IMR-90 (cell line): ENCODE results near the gene IQSEC1.

Experiments
- CEBPB ChIP-seq: IDR thresholded peaks from 2 replicates; pipeline ENCODE4 v1.6.1; 2012; ENCODE audit warnings: low read depth, low read length, improper control_type of control experiment
- ELK1 ChIP-seq: fragments of 150-350 bp; IDR thresholded peaks from 2 replicates; pipeline ENCODE4 v1.6.1; 2016; ENCODE audit warnings: low read depth, mild to moderate bottlenecking, low read length, moderate library complexity, borderline replicate concordance
- FOS ChIP-seq: fragments of 150-350 bp; IDR thresholded peaks from 2 replicates; pipeline ENCODE4 v1.6.1; 2016; ENCODE audit warnings: low read depth, low read length
- MAFK ChIP-seq: IDR thresholded peaks from 2 replicates; pipeline ENCODE4 v1.6.1; 2012; ENCODE audit warnings: low read depth, low read length, improper control_type of control experiment
- MAZ ChIP-seq: IDR thresholded peaks from 2 replicates; pipeline ENCODE4 v1.6.1; 2012; ENCODE audit warnings: low read depth, mild to moderate bottlenecking, low read length, improper control_type of control experiment, moderate library complexity, borderline replicate concordance
- MXI1 ChIP-seq: IDR thresholded peaks from 2 replicates; pipeline ENCODE4 v1.6.1; 2012; ENCODE audit warnings: low read depth, mild to moderate bottlenecking, low read length, moderate library complexity, borderline replicate concordance
- POLR2A ChIP-seq: IDR thresholded peaks from 2 replicates; pipeline ENCODE4 v1.6.1; 2012; ENCODE audit warnings: mild to moderate bottlenecking, low read depth, low read length
- RAD21 ChIP-seq: IDR thresholded peaks from 2 replicates; pipeline ENCODE4 v1.6.1; 2012; ENCODE audit warnings: low read length, improper control_type of control experiment
- RFX5 ChIP-seq: IDR thresholded peaks from 2 replicates; pipeline ENCODE4 v1.8.0; 2012; ENCODE audit warnings: low read depth, mild to moderate bottlenecking, low read length, moderate library complexity
- SMC3 ChIP-seq: fragments of 150-350 bp; IDR thresholded peaks from 2 replicates; pipeline ENCODE4 v1.6.1; 2016; ENCODE audit warnings: low read depth, mild to moderate bottlenecking, antibody characterized with exemption, low read length, moderate library complexity
- USF2 ChIP-seq: fragments of 150-350 bp; IDR thresholded peaks from 2 replicates; pipeline ENCODE4 v1.6.1; 2017; ENCODE audit warnings: mild to moderate bottlenecking, antibody characterized with exemption, low read length, low read depth
- TF ChIP-seq, protein P1 (sequence below): conservative IDR thresholded peaks from 2 replicates; pipeline ENCODE4 v1.5.1; 2012; ENCODE audit warnings: mild to moderate bottlenecking, low read depth, low read length, improper control_type of control experiment

- TF ChIP-seq ELK1 (no peak), CEBPB (no peak), POLR2A (no peak), USF2 (no peak), RAD21 (no peak), MAFK (no peak), FOS (no peak), SMC3 (no peak), MAZ (no peak), MXI1 (no peak), RFX5 (no peak)
- TF ChIP-seq, protein P1, sequence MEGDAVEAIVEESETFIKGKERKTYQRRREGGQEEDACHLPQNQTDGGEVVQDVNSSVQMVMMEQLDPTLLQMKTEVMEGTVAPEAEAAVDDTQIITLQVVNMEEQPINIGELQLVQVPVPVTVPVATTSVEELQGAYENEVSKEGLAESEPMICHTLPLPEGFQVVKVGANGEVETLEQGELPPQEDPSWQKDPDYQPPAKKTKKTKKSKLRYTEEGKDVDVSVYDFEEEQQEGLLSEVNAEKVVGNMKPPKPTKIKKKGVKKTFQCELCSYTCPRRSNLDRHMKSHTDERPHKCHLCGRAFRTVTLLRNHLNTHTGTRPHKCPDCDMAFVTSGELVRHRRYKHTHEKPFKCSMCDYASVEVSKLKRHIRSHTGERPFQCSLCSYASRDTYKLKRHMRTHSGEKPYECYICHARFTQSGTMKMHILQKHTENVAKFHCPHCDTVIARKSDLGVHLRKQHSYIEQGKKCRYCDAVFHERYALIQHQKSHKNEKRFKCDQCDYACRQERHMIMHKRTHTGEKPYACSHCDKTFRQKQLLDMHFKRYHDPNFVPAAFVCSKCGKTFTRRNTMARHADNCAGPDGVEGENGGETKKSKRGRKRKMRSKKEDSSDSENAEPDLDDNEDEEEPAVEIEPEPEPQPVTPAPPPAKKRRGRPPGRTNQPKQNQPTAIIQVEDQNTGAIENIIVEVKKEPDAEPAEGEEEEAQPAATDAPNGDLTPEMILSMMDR = no peak
These were observed 5.8 kb upstream of the IQSEC1 start for GRCh38 chr3:13079051-13079450.
